CD4-positive, alpha-beta memory T cell (primary cell): ENCODE data around the gene SORCS2. TPM values are rescaled to one million over a fixed set of nuclear protein-coding genes. Genes with fewer than 3 reads are reported as not detected.

ENCODE experiments used
- CTCF ChIA-PET: fragments of 350-600 bp; sonication (Branson Sonifier 250); formaldehyde crosslinking; loops from one replicate; lab custom pipeline; 2021; ENCODE audit warnings: inconsistent platforms; ENCODE audit not compliant: partially characterized antibody; lab: Charles Lee
- POLR2A ChIA-PET: fragments of 350-600 bp; sonication (Branson Sonifier 250); formaldehyde crosslinking; loops from one replicate; lab custom pipeline; 2021; ENCODE audit not compliant: partially characterized antibody; lab: Charles Lee
- DNase-seq, 5 donors: peaks; one replicate each; pipeline versions ENCODE4 v3.0.0 to v3.0.0-alpha.2; 2020 to 2022; ENCODE audit warnings: mixed read lengths in 1 of 5
- H3K27ac ChIP-seq: one replicate; pipeline ENCODE4 v1.7.0; 2013; ENCODE audit warnings: low read depth, low read length
- H3K27me3 ChIP-seq: 2 replicates; pipeline ENCODE4 v1.7.0; 2013; ENCODE audit warnings: mild to moderate bottlenecking, low read length, moderate library complexity; ENCODE audit not compliant: insufficient read depth
- H3K36me3 ChIP-seq: 2 replicates; pipeline ENCODE4 v1.7.0; 2013; ENCODE audit warnings: mild to moderate bottlenecking, low read length, moderate library complexity; ENCODE audit not compliant: insufficient read depth
- H3K4me1 ChIP-seq: 2 replicates; pipeline ENCODE4 v1.7.0; 2013; ENCODE audit warnings: mild to moderate bottlenecking, low read length, moderate library complexity; ENCODE audit not compliant: insufficient read depth
- H3K4me3 ChIP-seq, 2 donors: one replicate each; pipeline ENCODE4 v1.7.0; 2013; ENCODE audit warnings: low read length in 2 of 2, mild to moderate bottlenecking in 1 of 2
- H3K9me3 ChIP-seq, 2 donors: one replicate each; pipeline ENCODE4 v1.7.0; 2013; ENCODE audit warnings: low read length in 2 of 2, control low read depth in 1 of 2; ENCODE audit not compliant: control insufficient read depth in 1 of 2
- H3K27ac Mint-ChIP-seq, 7 donors: one replicate each; pipeline ENCODE4 v1.8.0; 2020 to 2021; ENCODE audit warnings: mixed read lengths in 7 of 7, mild to moderate bottlenecking in 6 of 7, inconsistent platforms in 3 of 7, moderate library complexity in 3 of 7
- H3K27me3 Mint-ChIP-seq, 2 donors: one replicate each; pipeline ENCODE4 v1.8.0; 2020 to 2021; ENCODE audit warnings: mixed read lengths in 2 of 2
- H3K36me3 Mint-ChIP-seq, 2 donors: one replicate each; pipeline ENCODE4 v1.8.0; 2020 to 2021; ENCODE audit warnings: mixed read lengths in 2 of 2, inconsistent platforms in 1 of 2, mild to moderate bottlenecking in 1 of 2
- H3K4me1 Mint-ChIP-seq, 4 donors: one replicate each; pipeline ENCODE4 v1.8.0; 2020 to 2021; ENCODE audit warnings: mixed read lengths in 4 of 4, mild to moderate bottlenecking in 1 of 4
- H3K4me3 Mint-ChIP-seq, 8 donors: one replicate each; pipeline ENCODE4 v1.8.0; 2020 to 2021; ENCODE audit warnings: mixed read lengths in 8 of 8, mild to moderate bottlenecking in 7 of 8, moderate library complexity in 6 of 8, inconsistent platforms in 3 of 8
- H3K9me3 Mint-ChIP-seq, 8 donors: one replicate each; pipeline ENCODE4 v1.8.0; 2020 to 2021; ENCODE audit warnings: mixed read lengths in 8 of 8, mild to moderate bottlenecking in 5 of 8, inconsistent platforms in 3 of 8, moderate library complexity in 1 of 8
- intact Hi-C: fragments of 100-400 bp; cut with micrococcal nuclease; formaldehyde crosslinking; loops from one replicate; pipeline ENCODE4 v1.15.1; 2023
- polyA plus RNA-seq, 2 donors: library from polyadenylated mRNA; unstranded; fragments of 300-500 nt; fragmentation: Illumina TruSeq; gene quantifications; one replicate each; pipeline ENCODE4 v1.2.3, GENCODE V29; 2021
- total RNA-seq, 2 experiments: library from RNA; stranded (reverse); gene quantifications; one replicate each; pipeline ENCODE4 v1.2.3, GENCODE V29; 2021

Gene SORCS2
- total and polyA plus RNA-seq, 4 experiments from 2014 or later, result not detected

DNA sequence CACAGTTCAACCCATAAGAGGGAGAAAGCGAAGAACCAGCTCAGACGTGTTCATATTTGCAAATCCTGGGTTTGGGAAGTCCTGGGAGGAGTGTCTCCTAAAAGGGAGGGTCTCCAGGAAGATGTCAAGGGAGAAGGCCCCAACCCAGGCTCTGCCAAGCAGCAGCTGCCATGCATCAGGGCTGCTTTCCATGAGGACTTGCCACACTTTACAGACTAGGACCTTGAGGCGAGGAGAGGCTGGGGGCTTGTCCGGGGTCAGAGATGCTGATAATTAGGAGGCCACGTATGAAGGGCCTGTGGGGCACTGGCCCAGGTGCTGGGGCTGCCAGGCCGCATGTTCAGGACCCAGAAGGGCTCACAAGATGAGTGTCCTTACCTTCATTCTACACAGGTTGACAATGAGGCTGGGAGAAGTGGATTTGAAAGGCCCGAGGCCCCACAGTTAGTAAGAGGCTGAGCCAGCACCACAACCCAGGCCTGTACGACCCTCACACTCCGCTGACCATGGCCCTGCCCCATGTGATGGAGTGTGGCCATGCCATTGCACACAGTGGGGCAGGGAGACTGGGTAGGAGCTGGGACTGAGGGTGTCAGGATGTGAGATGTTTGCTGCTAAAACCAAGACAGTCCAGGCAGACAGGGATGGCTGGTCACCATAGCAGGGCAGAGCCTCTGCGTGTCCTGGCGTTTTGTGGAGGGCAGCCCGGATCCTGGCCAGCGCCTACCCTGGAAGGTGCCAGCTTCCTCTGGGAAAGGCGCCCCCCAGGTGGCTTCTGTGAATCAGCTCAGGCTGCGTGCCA is 147.6 kb downstream of the SORCS2 start:
- Histone ChIP-seq H3K36me3 (no peaks in the 10 kb centered on the region), H3K27me3 (no peaks in the 10 kb centered on the region), H3K27ac (no peak overlapping the region), H3K4me3 (no peak overlapping the region), H3K9me3 (no peaks in the 10 kb centered on the region), H3K4me1 (no peaks in the 10 kb centered on the region)
- H3K36me3 Mint-ChIP-seq, result no peaks in the 10 kb centered on the region
- H3K4me1 Mint-ChIP-seq, result peaks cover 0 to 4% (median 2%) of the 10 kb centered on the region in 4 donors
- H3K4me3 Mint-ChIP-seq, result no peak overlapping the region
- CTCF ChIA-PET, result no interaction called here
- peaks cover 0 to 7% (median 0%) of the 10 kb centered on the region in 8 donors for H3K9me3 Mint-ChIP-seq
- no peak overlapping the region for H3K27ac Mint-ChIP-seq
- POLR2A ChIA-PET, result no interaction called here
- intact Hi-C loops, result no loop called here
- no peak for DNase-seq
- H3K27me3 Mint-ChIP-seq, result peaks cover 0 to 2% of the 10 kb centered on the region in 2 donors

DNA sequence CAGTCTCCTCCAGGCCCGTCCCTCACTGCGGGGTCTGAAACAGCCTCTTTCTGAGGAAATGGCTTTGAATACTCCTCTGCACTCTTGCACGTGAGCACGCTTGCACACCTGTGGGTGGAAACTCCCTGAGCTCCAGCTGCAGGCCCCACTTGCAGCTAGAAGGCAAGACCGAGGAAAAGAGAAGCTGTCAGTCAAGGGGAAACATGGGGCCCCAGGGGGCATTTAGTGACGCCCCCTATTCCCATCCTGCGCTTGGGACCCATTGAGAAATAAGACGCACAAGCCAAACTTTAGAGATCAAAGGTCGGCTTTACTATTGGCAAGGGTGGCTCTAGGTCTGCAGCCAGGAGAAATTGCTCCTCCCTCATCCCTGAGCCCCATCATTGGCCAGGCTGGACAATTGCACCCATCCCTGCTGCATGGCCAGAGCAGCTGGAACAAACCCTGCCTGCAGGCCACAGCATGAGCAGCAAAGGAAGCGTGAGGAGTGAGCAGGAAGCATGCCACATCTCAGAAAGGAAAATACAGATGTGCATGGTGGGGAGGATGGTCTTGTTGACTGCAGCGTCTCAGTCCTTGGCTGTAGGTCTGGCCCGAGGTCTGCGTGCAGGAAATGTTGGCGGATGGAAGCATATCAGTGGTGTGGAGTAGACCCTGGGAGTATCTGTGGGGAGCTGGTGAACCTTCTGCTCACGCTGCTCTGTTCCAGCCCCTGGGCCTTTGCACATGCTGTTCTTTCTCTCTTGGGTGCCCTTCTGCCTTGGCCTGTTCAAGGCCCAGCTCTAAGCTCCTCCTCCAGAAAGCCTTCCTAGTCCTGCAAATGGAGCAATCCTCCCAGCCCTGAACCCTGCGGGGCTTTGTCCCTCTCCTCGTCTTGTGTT is 148.5 kb downstream of the SORCS2 start:
- H3K9me3 Mint-ChIP-seq, result peaks cover 0 to 9% (median 3%) of the 10 kb centered on the region in 8 donors
- H3K4me1 ChIP-seq, result no peaks in the 10 kb centered on the region

DNA sequence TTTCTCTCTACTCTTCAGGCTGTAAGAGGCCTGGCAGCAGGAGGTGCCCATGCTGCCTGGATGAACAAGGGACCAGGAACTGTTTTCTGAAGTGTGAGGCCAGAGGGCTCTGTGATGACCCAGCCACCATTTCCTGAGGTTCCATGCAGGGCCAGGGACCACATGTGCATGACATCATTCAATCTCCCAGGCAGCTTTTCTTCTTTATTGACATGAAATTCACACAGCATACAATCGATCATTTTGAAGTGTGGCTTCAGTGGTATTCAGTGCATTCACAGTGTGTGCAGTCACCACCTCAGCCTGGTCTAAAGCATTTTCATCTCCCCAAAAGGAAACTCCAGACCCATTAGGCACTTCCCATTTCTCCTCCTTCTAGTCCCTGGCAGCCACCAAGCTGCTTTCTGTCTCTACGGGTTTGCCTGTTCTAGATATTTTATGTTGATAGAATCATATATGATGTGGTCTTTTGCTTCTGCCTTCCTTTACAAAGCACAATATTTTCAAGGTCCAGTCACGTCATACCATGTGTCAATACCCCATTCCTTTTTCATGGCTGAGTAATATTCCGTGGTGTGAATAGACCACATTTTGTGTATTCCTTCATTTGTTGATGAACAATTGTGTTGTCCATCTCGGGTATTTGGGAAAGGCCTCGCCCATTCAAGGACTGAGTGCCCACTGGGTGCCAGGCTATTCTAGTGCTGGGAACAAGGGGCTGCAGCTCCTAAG is 149.3 kb downstream of the SORCS2 start:
- Histone ChIP-seq H3K9me3 (no peaks in the 10 kb centered on the region), H3K27ac (no peak overlapping the region), H3K4me1 (no peaks in the 10 kb centered on the region), H3K4me3 (no peak overlapping the region), H3K36me3 (no peaks in the 10 kb centered on the region), H3K27me3 (no peaks in the 10 kb centered on the region)
- Mint-ChIP-seq H3K9me3 (peaks cover 2 to 13% (median 5%) of the 10 kb centered on the region in 8 donors), H3K36me3 (no peaks in the 10 kb centered on the region), H3K27ac (no peak overlapping the region), H3K4me3 (no peak overlapping the region), H3K4me1 (peaks cover 0 to 3% (median under 1%) of the 10 kb centered on the region in 4 donors), H3K27me3 (peaks cover 0 to 4% of the 10 kb centered on the region in 2 donors)
- no peak for DNase-seq
- intact Hi-C loops, result no loop called here
- ChIA-PET POLR2A (no interaction called here), CTCF (no interaction called here)

More for the DNA sequence above, 148.5 kb downstream of the SORCS2 start:
- ChIA-PET CTCF (no interaction called here), POLR2A (no interaction called here)
- H3K27me3 Mint-ChIP-seq, result peaks cover 0 to 2% of the 10 kb centered on the region in 2 donors
- H3K27ac ChIP-seq, result no peak overlapping the region
- H3K27ac Mint-ChIP-seq, result no peak overlapping the region
- H3K36me3 ChIP-seq, result no peaks in the 10 kb centered on the region
- no peak for DNase-seq
- intact Hi-C loops, result no loop called here
- no peaks in the 10 kb centered on the region for H3K36me3 Mint-ChIP-seq
- peaks cover 0 to 3% (median 1%) of the 10 kb centered on the region in 4 donors for H3K4me1 Mint-ChIP-seq
- H3K4me3 ChIP-seq, result no peak overlapping the region
- H3K9me3 ChIP-seq, result no peaks in the 10 kb centered on the region
- no peaks in the 10 kb centered on the region for H3K27me3 ChIP-seq
- H3K4me3 Mint-ChIP-seq, result no peak overlapping the region

DNA sequence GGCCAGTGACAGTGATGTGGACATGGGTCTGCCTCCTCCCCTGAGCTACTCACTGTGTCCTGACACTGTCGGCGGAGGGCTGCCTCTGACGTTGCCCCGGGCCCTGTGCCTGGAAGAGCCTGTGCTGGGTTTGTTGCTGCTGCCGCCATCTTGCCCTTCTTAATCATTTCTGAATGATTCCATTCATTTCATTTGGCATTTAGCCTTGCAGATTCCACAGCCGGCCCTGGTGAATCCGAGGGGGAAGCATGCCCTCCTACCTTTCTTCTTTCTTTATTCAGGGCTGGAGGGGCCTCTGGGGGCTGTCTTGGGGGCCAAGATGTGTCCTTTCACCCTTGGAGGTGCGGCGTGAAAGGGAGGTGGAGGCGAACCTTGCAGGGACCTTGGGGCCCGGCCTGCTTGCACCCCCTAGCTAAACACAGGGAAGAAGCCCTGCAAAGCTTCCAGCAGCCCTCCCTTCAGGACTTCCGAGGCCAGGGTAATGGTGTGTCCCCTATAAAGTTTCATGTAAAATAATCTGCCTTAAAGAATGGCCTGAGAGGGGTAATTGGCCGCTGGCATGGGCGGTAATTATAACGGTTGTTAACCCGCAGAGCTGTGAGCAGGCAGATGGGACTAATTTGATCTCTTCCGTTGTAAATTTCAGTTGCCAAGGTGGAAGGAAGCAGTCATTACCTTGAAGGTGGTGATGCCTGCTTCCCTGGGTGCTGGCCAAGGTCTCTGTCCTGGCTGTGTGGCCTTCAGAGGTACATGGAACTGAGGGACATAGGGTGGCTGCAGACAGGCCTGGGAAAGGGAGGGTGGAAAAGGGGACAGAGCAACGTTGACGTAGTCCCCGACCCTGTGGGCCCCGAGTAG is 150.1 kb downstream of the SORCS2 start:
- Histone ChIP-seq H3K36me3 (no peaks in the 10 kb centered on the region), H3K27ac (no peak overlapping the region), H3K27me3 (no peaks in the 10 kb centered on the region), H3K4me3 (no peak overlapping the region), H3K4me1 (no peaks in the 10 kb centered on the region), H3K9me3 (no peaks in the 10 kb centered on the region)
- Mint-ChIP-seq H3K27ac (no peak overlapping the region), H3K4me1 (peaks cover 0 to 2% (median 0%) of the 10 kb centered on the region in 4 donors), H3K27me3 (peaks cover 0 to 4% of the 10 kb centered on the region in 2 donors), H3K4me3 (no peak overlapping the region), H3K9me3 (peaks cover 2 to 17% (median 6%) of the 10 kb centered on the region in 8 donors), H3K36me3 (no peaks in the 10 kb centered on the region)
- ChIA-PET CTCF (no interaction called here), POLR2A (no interaction called here)
- intact Hi-C loops, result no loop called here
- DNase-seq, result no peak

DNA sequence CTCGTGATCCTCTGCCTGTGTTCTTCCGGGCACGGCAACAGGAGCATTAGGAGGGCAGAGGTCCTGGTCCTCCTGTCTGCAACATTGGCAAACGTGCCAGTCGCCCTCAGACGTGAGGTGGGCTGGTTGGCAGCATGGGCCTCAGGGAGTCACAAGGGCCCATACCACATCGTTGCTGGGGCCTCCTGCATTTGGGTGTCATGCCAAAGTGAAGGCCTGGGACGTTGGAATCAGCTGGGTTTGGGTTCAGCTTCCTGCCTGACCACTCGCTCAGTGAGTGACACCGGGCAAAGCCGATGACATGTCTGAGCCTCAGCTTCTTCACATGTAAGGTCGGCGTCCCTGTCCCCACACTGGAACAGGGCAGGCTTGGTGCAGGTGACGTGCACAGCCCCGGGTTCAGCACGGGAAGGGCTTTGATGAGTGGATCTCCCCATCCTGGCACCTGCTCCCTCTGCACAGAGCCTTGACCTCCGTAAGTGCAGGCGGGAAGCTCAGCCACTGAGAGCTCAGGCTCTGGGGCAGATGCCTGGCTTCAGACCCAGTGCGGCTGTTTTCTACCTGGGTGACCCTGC is 150.8 kb downstream of the SORCS2 start:
- H3K27me3 ChIP-seq, result no peaks in the 10 kb centered on the region

DNA sequence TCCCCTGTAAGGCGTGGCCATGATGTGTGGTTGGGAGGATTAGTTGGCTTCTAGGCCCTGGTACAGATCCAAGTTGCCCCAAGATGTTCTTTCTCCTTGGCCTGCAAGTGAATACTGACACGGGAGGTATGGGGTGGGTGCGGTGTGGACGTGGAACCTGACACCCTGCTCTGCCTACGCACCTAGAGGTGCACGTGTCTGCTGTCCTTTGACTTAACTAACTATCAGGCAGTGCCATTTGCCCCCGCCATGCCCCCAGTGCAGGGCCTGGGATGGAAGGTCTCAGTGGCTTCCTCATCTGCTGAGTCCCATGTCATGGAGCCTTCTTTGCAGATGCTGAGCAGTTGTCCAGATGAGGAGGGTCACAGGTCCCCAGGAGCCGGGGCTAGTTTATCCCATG is 151.6 kb downstream of the SORCS2 start:
- Mint-ChIP-seq H3K9me3 (peaks cover 2 to 17% (median 6%) of the 10 kb centered on the region in 8 donors), H3K27ac (no peak overlapping the region), H3K4me1 (no peaks in the 10 kb centered on the region), H3K27me3 (peaks cover 0 to 4% of the 10 kb centered on the region in 2 donors), H3K4me3 (no peak overlapping the region), H3K36me3 (no peaks in the 10 kb centered on the region)
- H3K27ac ChIP-seq, result no peak overlapping the region
- no peaks in the 10 kb centered on the region for H3K27me3 ChIP-seq
- no peaks in the 10 kb centered on the region for H3K4me1 ChIP-seq
- DNase-seq, result no peak
- no peaks in the 10 kb centered on the region for H3K9me3 ChIP-seq
- POLR2A ChIA-PET, result no interaction called here
- intact Hi-C loops, result no loop called here
- no peak overlapping the region for H3K4me3 ChIP-seq
- CTCF ChIA-PET, result no interaction called here
- H3K36me3 ChIP-seq, result no peaks in the 10 kb centered on the region

More for the DNA sequence above, 150.8 kb downstream of the SORCS2 start:
- peaks cover 0 to 4% of the 10 kb centered on the region in 2 donors for H3K27me3 Mint-ChIP-seq
- H3K36me3 Mint-ChIP-seq, result no peaks in the 10 kb centered on the region
- H3K4me3 Mint-ChIP-seq, result no peak overlapping the region
- Histone ChIP-seq H3K9me3 (no peaks in the 10 kb centered on the region), H3K4me3 (no peak overlapping the region), H3K27ac (no peak overlapping the region), H3K4me1 (no peaks in the 10 kb centered on the region), H3K36me3 (no peaks in the 10 kb centered on the region)
- no peak overlapping the region for H3K27ac Mint-ChIP-seq
- peaks cover 2 to 17% (median 6%) of the 10 kb centered on the region in 8 donors for H3K9me3 Mint-ChIP-seq
- POLR2A ChIA-PET, result no interaction called here
- intact Hi-C loops, result no loop called here
- DNase-seq, result no peak
- H3K4me1 Mint-ChIP-seq, result no peaks in the 10 kb centered on the region
- CTCF ChIA-PET, result no interaction called here
